ENCODE data around the gene RNF5.

GRCh38 chr6:32195652-32195901 lies 17.4 kb downstream of the RNF5 start:
- TF ChIP-seq CTCF (IDR thresholded peaks at IDR 0.05), result peak in 3 of 4 experiments; percentile 51 to 74 (median 63)
- TF ChIP-seq POLR2A (IDR thresholded peaks at IDR 0.05), result no peak

All from gastroesophageal sphincter (tissue), 3 donors.